Occipital lobe (tissue), 2 donors: ENCODE results near the gene PGAM5. TPM values are rescaled to one million over a fixed set of nuclear protein-coding genes. Genes with fewer than 3 reads are reported as not detected.
A peak's percentile ranks its signal among the peaks of the same experiment; 100 is the strongest.

Experiments used
- DNase-seq: peaks from one replicate; lab custom pipeline; 2025; lab: John Stamatoyannopoulos, UW
- total RNA-seq: library from RNA; depleted of rRNA; stranded (reverse); fragments of >200 nt; gene quantifications from one replicate; pipeline ENCODE4 v1.2.3, GENCODE V29; 2014

Gene PGAM5
- total RNA-seq, 1 donor from 2014 or later, result 32.3 TPM

GRCh38 chr12:132719141-132719953, 8.7 kb downstream of the PGAM5 start:
- DNase-seq, result no peak

- DNase-seq, result no peak
These were observed 9.3 kb downstream of the PGAM5 start for GRCh38 chr12:132719954-132720324.

- no peak for DNase-seq
These were observed 10.1 kb downstream of the PGAM5 start for GRCh38 chr12:132720606-132721345.

- no peak for DNase-seq
These were observed 12.5 kb downstream of the PGAM5 start for GRCh38 chr12:132723015-132723763.

- DNase-seq, result no peak
These were observed 13.1 kb downstream of the PGAM5 start for GRCh38 chr12:132723764-132724140.

GRCh38 chr12:132724506-132725241, 14.0 kb downstream of the PGAM5 start:
- DNase-seq, result no peak

- DNase-seq, result no peak
These were observed 15.7 kb downstream of the PGAM5 start for GRCh38 chr12:132726386-132726785.

- no peak for DNase-seq
These were observed 16.6 kb downstream of the PGAM5 start for GRCh38 chr12:132727091-132727794.

- DNase-seq, result no peak
These were observed 17.9 kb downstream of the PGAM5 start for GRCh38 chr12:132728502-132728901.

- peak; percentile 28 for DNase-seq
These were observed 19.1 kb downstream of the PGAM5 start for GRCh38 chr12:132729541-132730320.

- no peak for DNase-seq
These were observed 19.7 kb downstream of the PGAM5 start for GRCh38 chr12:132730353-132730752.

- no peak for DNase-seq
These were observed 20.9 kb downstream of the PGAM5 start for GRCh38 chr12:132731574-132731973.

- no peak for DNase-seq
These were observed 23.6 kb downstream of the PGAM5 start for GRCh38 chr12:132734206-132734605.

- DNase-seq, result no peak
These were observed 24.9 kb downstream of the PGAM5 start for GRCh38 chr12:132735496-132735895.

- DNase-seq, result no peak
These were observed 25.7 kb downstream of the PGAM5 start for GRCh38 chr12:132736378-132736777.

- DNase-seq, result no peak
These were observed 26.3 kb downstream of the PGAM5 start for GRCh38 chr12:132736913-132737312.

GRCh38 chr12:132739600-132740312, 29.1 kb downstream of the PGAM5 start:
- no peak for DNase-seq

GRCh38 chr12:132740313-132740646, 29.6 kb downstream of the PGAM5 start:
- DNase-seq, result no peak

- no peak for DNase-seq
These were observed 30.0 kb downstream of the PGAM5 start for GRCh38 chr12:132740652-132741051.
